ENCODE results near the gene ACTMAP.

GRCh38 chr19:40750874-40751537, 729 bp upstream of the ACTMAP start, which contains the start of gene SNRPA:
- TF ChIP-seq, protein P1, sequence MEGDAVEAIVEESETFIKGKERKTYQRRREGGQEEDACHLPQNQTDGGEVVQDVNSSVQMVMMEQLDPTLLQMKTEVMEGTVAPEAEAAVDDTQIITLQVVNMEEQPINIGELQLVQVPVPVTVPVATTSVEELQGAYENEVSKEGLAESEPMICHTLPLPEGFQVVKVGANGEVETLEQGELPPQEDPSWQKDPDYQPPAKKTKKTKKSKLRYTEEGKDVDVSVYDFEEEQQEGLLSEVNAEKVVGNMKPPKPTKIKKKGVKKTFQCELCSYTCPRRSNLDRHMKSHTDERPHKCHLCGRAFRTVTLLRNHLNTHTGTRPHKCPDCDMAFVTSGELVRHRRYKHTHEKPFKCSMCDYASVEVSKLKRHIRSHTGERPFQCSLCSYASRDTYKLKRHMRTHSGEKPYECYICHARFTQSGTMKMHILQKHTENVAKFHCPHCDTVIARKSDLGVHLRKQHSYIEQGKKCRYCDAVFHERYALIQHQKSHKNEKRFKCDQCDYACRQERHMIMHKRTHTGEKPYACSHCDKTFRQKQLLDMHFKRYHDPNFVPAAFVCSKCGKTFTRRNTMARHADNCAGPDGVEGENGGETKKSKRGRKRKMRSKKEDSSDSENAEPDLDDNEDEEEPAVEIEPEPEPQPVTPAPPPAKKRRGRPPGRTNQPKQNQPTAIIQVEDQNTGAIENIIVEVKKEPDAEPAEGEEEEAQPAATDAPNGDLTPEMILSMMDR (IDR thresholded peaks at IDR 0.05): no peak
- TF ChIP-seq, protein P2, sequence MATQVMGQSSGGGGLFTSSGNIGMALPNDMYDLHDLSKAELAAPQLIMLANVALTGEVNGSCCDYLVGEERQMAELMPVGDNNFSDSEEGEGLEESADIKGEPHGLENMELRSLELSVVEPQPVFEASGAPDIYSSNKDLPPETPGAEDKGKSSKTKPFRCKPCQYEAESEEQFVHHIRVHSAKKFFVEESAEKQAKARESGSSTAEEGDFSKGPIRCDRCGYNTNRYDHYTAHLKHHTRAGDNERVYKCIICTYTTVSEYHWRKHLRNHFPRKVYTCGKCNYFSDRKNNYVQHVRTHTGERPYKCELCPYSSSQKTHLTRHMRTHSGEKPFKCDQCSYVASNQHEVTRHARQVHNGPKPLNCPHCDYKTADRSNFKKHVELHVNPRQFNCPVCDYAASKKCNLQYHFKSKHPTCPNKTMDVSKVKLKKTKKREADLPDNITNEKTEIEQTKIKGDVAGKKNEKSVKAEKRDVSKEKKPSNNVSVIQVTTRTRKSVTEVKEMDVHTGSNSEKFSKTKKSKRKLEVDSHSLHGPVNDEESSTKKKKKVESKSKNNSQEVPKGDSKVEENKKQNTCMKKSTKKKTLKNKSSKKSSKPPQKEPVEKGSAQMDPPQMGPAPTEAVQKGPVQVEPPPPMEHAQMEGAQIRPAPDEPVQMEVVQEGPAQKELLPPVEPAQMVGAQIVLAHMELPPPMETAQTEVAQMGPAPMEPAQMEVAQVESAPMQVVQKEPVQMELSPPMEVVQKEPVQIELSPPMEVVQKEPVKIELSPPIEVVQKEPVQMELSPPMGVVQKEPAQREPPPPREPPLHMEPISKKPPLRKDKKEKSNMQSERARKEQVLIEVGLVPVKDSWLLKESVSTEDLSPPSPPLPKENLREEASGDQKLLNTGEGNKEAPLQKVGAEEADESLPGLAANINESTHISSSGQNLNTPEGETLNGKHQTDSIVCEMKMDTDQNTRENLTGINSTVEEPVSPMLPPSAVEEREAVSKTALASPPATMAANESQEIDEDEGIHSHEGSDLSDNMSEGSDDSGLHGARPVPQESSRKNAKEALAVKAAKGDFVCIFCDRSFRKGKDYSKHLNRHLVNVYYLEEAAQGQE (IDR thresholded peaks at IDR 0.05; ENCODE audit: low read depth, low read length): no peak
- TF ChIP-seq TAF1 (IDR thresholded peaks at IDR 0.05; ENCODE audit: borderline replicate concordance, low read depth, low read length): peak; percentile 66; the same call in 1 of the 2 replicates

Measured in SK-N-SH (cell line).